C4-2B (cell line): ENCODE results near the gene CDKAL1.

ENCODE experiments used
- ZFX ChIP-seq: fragments of 450-650 bp; IDR thresholded peaks from 2 replicates; pipeline ENCODE4 v1.6.1; 2017
- TF ChIP-seq, protein P1 (sequence below): fragments of 450-650 bp; conservative IDR thresholded peaks from 2 replicates; pipeline ENCODE4 v1.5.1; 2017; ENCODE audit warnings: mild to moderate bottlenecking

DNA sequence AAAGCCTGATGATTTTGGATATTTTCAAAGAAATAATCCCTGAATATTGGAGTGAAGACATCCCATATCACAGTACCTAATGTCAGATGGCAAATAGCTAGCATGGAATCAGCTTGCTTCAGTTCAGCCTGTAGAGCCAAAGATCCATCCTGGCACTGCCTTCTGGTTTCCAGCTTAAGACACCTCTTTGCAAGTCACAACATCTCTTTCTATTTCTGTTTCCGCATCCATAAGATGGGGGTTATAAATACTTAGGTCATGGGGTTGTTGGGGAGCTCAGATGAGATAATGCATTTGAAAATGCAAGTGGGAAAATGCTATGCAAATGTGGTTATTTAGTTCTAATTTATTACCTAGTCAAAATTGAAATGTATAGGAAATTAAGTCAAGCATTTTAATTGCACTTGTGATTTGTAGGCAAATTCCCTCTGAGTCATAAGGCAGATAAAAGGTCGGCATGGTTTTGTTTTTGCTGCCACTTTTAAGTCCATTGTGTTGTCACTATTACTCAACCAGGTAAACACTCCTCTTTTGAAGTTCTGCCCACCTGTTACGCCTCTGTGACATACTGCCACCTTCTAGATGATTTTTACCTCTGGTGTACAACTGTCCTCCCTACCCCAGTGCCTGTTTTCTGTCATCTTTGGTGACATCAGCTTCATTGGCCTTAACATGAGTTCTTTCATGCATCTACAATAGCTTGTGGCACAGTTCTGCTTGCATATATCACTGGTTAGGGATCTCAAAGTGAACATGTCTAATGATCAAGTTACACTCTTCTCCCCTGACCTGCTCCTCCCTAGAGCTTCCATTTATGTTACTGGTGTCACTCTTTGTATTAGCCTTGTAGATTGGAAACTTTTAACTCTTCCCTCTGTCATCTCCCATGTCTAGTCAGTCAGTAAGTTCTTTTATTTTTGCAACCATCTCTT, 96.6 kb downstream of the CDKAL1 start:
- TF ChIP-seq, protein P1, sequence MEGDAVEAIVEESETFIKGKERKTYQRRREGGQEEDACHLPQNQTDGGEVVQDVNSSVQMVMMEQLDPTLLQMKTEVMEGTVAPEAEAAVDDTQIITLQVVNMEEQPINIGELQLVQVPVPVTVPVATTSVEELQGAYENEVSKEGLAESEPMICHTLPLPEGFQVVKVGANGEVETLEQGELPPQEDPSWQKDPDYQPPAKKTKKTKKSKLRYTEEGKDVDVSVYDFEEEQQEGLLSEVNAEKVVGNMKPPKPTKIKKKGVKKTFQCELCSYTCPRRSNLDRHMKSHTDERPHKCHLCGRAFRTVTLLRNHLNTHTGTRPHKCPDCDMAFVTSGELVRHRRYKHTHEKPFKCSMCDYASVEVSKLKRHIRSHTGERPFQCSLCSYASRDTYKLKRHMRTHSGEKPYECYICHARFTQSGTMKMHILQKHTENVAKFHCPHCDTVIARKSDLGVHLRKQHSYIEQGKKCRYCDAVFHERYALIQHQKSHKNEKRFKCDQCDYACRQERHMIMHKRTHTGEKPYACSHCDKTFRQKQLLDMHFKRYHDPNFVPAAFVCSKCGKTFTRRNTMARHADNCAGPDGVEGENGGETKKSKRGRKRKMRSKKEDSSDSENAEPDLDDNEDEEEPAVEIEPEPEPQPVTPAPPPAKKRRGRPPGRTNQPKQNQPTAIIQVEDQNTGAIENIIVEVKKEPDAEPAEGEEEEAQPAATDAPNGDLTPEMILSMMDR: no peak
- TF ChIP-seq ZFX: no peak
